ENCODE measurements around the gene TCP11L1.

Gene TCP11L1

GRCh38 chr11:33063326-33063881 is 24.0 kb downstream of the TCP11L1 start:
- TF ChIP-seq JUND (IDR thresholded peaks at IDR 0.05; ENCODE audit: low read depth), result no peak
- DNase-seq (ENCODE audit: low read depth in 1 of 2, low spot score in 1 of 2), result no peak

GRCh38 chr11:33064033-33064825 is 24.9 kb downstream of the TCP11L1 start:
- TF ChIP-seq JUND (IDR thresholded peaks at IDR 0.05; ENCODE audit: low read depth), result no peak
- DNase-seq (ENCODE audit: low read depth in 1 of 2, low spot score in 1 of 2), result no peak
- in situ Hi-C loops (cut with HindIII; ENCODE audit: low pct_unique_long_range_greater_than_20kb, low sequenced_read_pairs), result no loop called here

More at GRCh38 chr11:33063326-33063881, 24.0 kb downstream of the TCP11L1 start:
- in situ Hi-C loops (cut with HindIII; ENCODE audit: low pct_unique_long_range_greater_than_20kb, low sequenced_read_pairs), result no loop called here

GRCh38 chr11:33064866-33065265 is 25.5 kb downstream of the TCP11L1 start:
- no peak for TF ChIP-seq JUND (IDR thresholded peaks at IDR 0.05; ENCODE audit: low read depth)
- DNase-seq (ENCODE audit: low read depth in 1 of 2, low spot score in 1 of 2), result no peak
- in situ Hi-C loops (cut with HindIII; ENCODE audit: low pct_unique_long_range_greater_than_20kb, low sequenced_read_pairs), result no loop called here

GRCh38 chr11:33065445-33066178 is 26.2 kb downstream of the TCP11L1 start:
- in situ Hi-C loops (cut with HindIII; ENCODE audit: low pct_unique_long_range_greater_than_20kb, low sequenced_read_pairs), result no loop called here
- DNase-seq (ENCODE audit: low read depth in 1 of 2, low spot score in 1 of 2), result peak; percentile 52 to 80
- TF ChIP-seq JUND (IDR thresholded peaks at IDR 0.05; ENCODE audit: low read depth), result no peak

- in situ Hi-C loops (cut with HindIII; ENCODE audit: low pct_unique_long_range_greater_than_20kb, low sequenced_read_pairs), result no loop called here
Measured at GRCh38 chr11:33067294-33067693, 27.9 kb downstream of the TCP11L1 start.

GRCh38 chr11:33068611-33069340 is 29.4 kb downstream of the TCP11L1 start:
- no peak for TF ChIP-seq JUND (IDR thresholded peaks at IDR 0.05; ENCODE audit: low read depth)
- DNase-seq (ENCODE audit: low read depth in 1 of 2, low spot score in 1 of 2), result no peak
- in situ Hi-C loops (cut with HindIII; ENCODE audit: low pct_unique_long_range_greater_than_20kb, low sequenced_read_pairs), result no loop called here

More at GRCh38 chr11:33067294-33067693, 27.9 kb downstream of the TCP11L1 start:
- TF ChIP-seq JUND (IDR thresholded peaks at IDR 0.05; ENCODE audit: low read depth), result no peak
- peak in 1 of 2 experiments; percentile 63 for DNase-seq (ENCODE audit: low read depth in 1 of 2, low spot score in 1 of 2)

GRCh38 chr11:33072465-33072864 is 33.1 kb downstream of the TCP11L1 start:
- DNase-seq (ENCODE audit: low read depth in 1 of 2, low spot score in 1 of 2), result no peak
- TF ChIP-seq JUND (IDR thresholded peaks at IDR 0.05; ENCODE audit: low read depth), result no peak
- in situ Hi-C loops (cut with HindIII; ENCODE audit: low pct_unique_long_range_greater_than_20kb, low sequenced_read_pairs), result no loop called here

- DNase-seq (ENCODE audit: low read depth in 1 of 2, low spot score in 1 of 2), result no peak
- TF ChIP-seq JUND (IDR thresholded peaks at IDR 0.05; ENCODE audit: low read depth), result no peak
- in situ Hi-C loops (cut with HindIII; ENCODE audit: low pct_unique_long_range_greater_than_20kb, low sequenced_read_pairs), result no loop called here
Measured at GRCh38 chr11:33083918-33084317, 44.5 kb downstream of the TCP11L1 start.

GRCh38 chr11:33086017-33086416 is 46.6 kb downstream of the TCP11L1 start:
- no peak for TF ChIP-seq JUND (IDR thresholded peaks at IDR 0.05; ENCODE audit: low read depth)
- in situ Hi-C loops (cut with HindIII; ENCODE audit: low pct_unique_long_range_greater_than_20kb, low sequenced_read_pairs), result no loop called here
- DNase-seq (ENCODE audit: low read depth in 1 of 2, low spot score in 1 of 2), result no peak

- no peak for TF ChIP-seq JUND (IDR thresholded peaks at IDR 0.05; ENCODE audit: low read depth)
- DNase-seq (ENCODE audit: low read depth in 1 of 2, low spot score in 1 of 2), result no peak
- in situ Hi-C loops (cut with HindIII; ENCODE audit: low pct_unique_long_range_greater_than_20kb, low sequenced_read_pairs), result no loop called here
Measured at GRCh38 chr11:33089776-33090175, 50.4 kb downstream of the TCP11L1 start.

GRCh38 chr11:33094157-33094556 is 54.8 kb downstream of the TCP11L1 start:
- no peak for DNase-seq (ENCODE audit: low read depth in 1 of 2, low spot score in 1 of 2)
- no peak for TF ChIP-seq JUND (IDR thresholded peaks at IDR 0.05; ENCODE audit: low read depth)
- in situ Hi-C loops (cut with HindIII; ENCODE audit: low pct_unique_long_range_greater_than_20kb, low sequenced_read_pairs), result no loop called here

GRCh38 chr11:33103836-33104235 is 64.5 kb downstream of the TCP11L1 start:
- no peak for DNase-seq (ENCODE audit: low read depth in 1 of 2, low spot score in 1 of 2)
- in situ Hi-C loops (cut with HindIII; ENCODE audit: low pct_unique_long_range_greater_than_20kb, low sequenced_read_pairs), result no loop called here
- no peak for TF ChIP-seq JUND (IDR thresholded peaks at IDR 0.05; ENCODE audit: low read depth)
